WTC11 (cell line): ENCODE data around the gene TLE6. TPM values are rescaled to one million over a fixed set of nuclear protein-coding genes. Genes with fewer than 3 reads are reported as not detected.

Experiments
- CBFB ChIP-seq: sonication (generic); formaldehyde crosslinking; IDR thresholded peaks from 2 replicates; pipeline ENCODE4 v1.8.1; 2022; ENCODE audit warnings: mild to moderate bottlenecking, low read depth, missing genetic modification reagents
- ELF4 ChIP-seq: sonication (generic); formaldehyde crosslinking; IDR thresholded peaks from 2 replicates; pipeline ENCODE4 v1.8.1; 2022; ENCODE audit warnings: low read depth, mild to moderate bottlenecking, moderate library complexity, missing genetic modification reagents
- FOXJ3 ChIP-seq: sonication (generic); formaldehyde crosslinking; IDR thresholded peaks from 2 replicates; pipeline ENCODE4 v1.9.0; 2021; ENCODE audit warnings: missing genetic modification reagents, mild to moderate bottlenecking, borderline replicate concordance
- FOXP1 ChIP-seq: sonication (generic); formaldehyde crosslinking; IDR thresholded peaks from 2 replicates; pipeline ENCODE4 v1.8.0; 2022; ENCODE audit warnings: missing genetic modification reagents, mild to moderate bottlenecking, moderate library complexity, borderline replicate concordance
- GABPB1 ChIP-seq: sonication (generic); formaldehyde crosslinking; IDR thresholded peaks from 2 replicates; pipeline ENCODE4 v1.8.1; 2023; ENCODE audit warnings: mild to moderate bottlenecking, missing genetic modification reagents
- IRF2 ChIP-seq: sonication (generic); formaldehyde crosslinking; IDR thresholded peaks from 2 replicates; pipeline ENCODE4 v1.8.0; 2022; ENCODE audit warnings: low read depth, missing genetic modification reagents, borderline replicate concordance
- JAZF1 ChIP-seq: fragments of 250-450 bp; sonication (Bioruptor Pico); IDR thresholded peaks from 2 replicates; pipeline ENCODE4 v1.9.0; 2021; ENCODE audit warnings: moderate library complexity, mild to moderate bottlenecking, inconsistent platforms
- NFATC4 ChIP-seq: fragments of 250-450 bp; sonication (Bioruptor Pico); IDR thresholded peaks from 2 replicates; pipeline ENCODE4 v1.9.0; 2021; ENCODE audit warnings: mild to moderate bottlenecking
- SMAD3 ChIP-seq: sonication (generic); formaldehyde crosslinking; IDR thresholded peaks from 2 replicates; pipeline ENCODE4 v1.8.0; 2022; ENCODE audit warnings: missing genetic modification reagents, mild to moderate bottlenecking, borderline replicate concordance
- ZNF138 ChIP-seq: sonication (generic); formaldehyde crosslinking; conservative IDR thresholded peaks from 2 replicates; pipeline ENCODE4 v1.8.1; 2022; ENCODE audit warnings: mild to moderate bottlenecking, moderate library complexity, missing genetic modification reagents
- total RNA-seq: library from RNA; stranded (reverse); gene quantifications from 3 replicates; pipeline ENCODE4 v1.2.3, GENCODE V29; 2021
- TF ChIP-seq, protein P1 (sequence below): sonication (generic); formaldehyde crosslinking; IDR thresholded peaks from 2 replicates; pipeline ENCODE4 v1.8.1; 2022; ENCODE audit warnings: mild to moderate bottlenecking, moderate library complexity, missing genetic modification reagents
- TF ChIP-seq, protein P2 (sequence below): sonication (generic); formaldehyde crosslinking; conservative IDR thresholded peaks from 2 replicates; pipeline ENCODE4 v1.8.1; 2022; ENCODE audit warnings: mild to moderate bottlenecking, missing genetic modification reagents
- TF ChIP-seq, protein P3 (sequence below): sonication (generic); formaldehyde crosslinking; IDR thresholded peaks from 2 replicates; pipeline ENCODE4 v1.8.0; 2023; ENCODE audit warnings: mild to moderate bottlenecking, missing genetic modification reagents
- TF ChIP-seq, protein P4 (sequence below): sonication (generic); formaldehyde crosslinking; IDR thresholded peaks from 2 replicates; pipeline ENCODE4 v1.8.0; 2023; ENCODE audit warnings: missing genetic modification reagents, mild to moderate bottlenecking, borderline replicate concordance
- TF ChIP-seq, protein P5 (sequence below): sonication (generic); formaldehyde crosslinking; conservative IDR thresholded peaks from 2 replicates; pipeline ENCODE4 v1.8.1; 2023; ENCODE audit warnings: mild to moderate bottlenecking, low read depth, missing genetic modification reagents, moderate library complexity
- TF ChIP-seq, protein P6 (sequence below): fragments of 250-450 bp; sonication (Bioruptor Pico); IDR thresholded peaks from 2 replicates; pipeline ENCODE4 v1.8.0; 2021; ENCODE audit warnings: mild to moderate bottlenecking
- TF ChIP-seq, protein P7 (sequence below): sonication (generic); formaldehyde crosslinking; IDR thresholded peaks from 2 replicates; pipeline ENCODE4 v1.8.0; 2022; ENCODE audit warnings: mild to moderate bottlenecking, missing genetic modification reagents
- TF ChIP-seq, protein P8 (sequence below): sonication (generic); formaldehyde crosslinking; IDR thresholded peaks from 2 replicates; pipeline ENCODE4 v1.8.1; 2023; ENCODE audit warnings: mild to moderate bottlenecking, missing genetic modification reagents
- TF ChIP-seq, protein P9 (sequence below): fragments of 250-450 bp; sonication (Bioruptor Pico); conservative IDR thresholded peaks from 2 replicates; pipeline ENCODE4 v1.9.0; 2021; ENCODE audit warnings: mild to moderate bottlenecking

Gene TLE6
- total RNA-seq, 1 experiment from 2014 or later = 3.1 TPM

DNA sequence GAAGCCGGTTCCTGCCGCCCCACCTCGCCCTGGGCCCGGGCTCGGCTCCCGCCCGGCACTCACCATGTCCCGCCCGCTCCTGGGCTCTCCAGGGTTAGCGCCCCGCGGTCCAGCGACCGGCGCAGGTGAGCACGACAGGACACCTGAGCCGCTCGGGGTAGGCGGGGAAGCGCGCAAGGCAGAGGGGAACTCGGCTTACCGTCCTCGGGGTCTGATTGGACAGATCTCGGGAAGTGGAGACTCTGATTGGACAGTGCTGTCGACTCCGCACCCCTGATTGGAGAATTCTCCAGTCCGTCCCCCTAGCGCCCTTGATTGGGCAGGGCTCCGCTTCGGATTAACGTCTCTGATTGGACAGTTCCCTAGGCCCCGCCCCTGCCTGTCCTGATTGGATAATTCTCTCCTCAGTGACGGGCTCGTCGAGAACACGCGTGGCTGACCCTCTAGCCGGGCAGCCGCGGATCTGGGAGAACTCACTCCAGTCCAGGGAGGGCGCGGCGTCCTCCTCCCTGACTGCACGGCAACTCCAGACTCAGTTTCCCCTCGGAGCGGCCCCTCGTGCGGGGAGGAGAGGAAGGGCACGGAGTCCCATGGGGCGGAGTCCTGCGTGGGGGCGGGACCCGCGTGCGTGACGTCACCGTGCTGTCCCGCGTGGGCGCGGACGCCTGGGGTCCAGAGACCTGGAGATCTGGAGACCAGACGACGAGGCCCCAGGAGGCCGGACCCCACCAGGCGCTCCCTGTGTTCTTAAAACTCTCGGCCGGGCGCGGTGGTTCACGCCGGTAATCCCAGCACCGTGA lies 32.4 kb upstream of the TLE6 start, which contains the start of gene ZNF77 (continued):
- TF ChIP-seq, protein P1, sequence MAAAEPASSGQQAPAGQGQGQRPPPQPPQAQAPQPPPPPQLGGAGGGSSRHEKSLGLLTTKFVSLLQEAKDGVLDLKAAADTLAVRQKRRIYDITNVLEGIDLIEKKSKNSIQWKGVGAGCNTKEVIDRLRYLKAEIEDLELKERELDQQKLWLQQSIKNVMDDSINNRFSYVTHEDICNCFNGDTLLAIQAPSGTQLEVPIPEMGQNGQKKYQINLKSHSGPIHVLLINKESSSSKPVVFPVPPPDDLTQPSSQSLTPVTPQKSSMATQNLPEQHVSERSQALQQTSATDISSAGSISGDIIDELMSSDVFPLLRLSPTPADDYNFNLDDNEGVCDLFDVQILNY (CRISPR knock-in tag) = 0 out of 2 replicates have a peak, but pooled peaks have one; percentile 37
- TF ChIP-seq JAZF1 = no peak
- TF ChIP-seq, protein P2, sequence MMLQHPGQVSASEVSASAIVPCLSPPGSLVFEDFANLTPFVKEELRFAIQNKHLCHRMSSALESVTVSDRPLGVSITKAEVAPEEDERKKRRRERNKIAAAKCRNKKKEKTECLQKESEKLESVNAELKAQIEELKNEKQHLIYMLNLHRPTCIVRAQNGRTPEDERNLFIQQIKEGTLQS = no peak
- TF ChIP-seq, protein P3, sequence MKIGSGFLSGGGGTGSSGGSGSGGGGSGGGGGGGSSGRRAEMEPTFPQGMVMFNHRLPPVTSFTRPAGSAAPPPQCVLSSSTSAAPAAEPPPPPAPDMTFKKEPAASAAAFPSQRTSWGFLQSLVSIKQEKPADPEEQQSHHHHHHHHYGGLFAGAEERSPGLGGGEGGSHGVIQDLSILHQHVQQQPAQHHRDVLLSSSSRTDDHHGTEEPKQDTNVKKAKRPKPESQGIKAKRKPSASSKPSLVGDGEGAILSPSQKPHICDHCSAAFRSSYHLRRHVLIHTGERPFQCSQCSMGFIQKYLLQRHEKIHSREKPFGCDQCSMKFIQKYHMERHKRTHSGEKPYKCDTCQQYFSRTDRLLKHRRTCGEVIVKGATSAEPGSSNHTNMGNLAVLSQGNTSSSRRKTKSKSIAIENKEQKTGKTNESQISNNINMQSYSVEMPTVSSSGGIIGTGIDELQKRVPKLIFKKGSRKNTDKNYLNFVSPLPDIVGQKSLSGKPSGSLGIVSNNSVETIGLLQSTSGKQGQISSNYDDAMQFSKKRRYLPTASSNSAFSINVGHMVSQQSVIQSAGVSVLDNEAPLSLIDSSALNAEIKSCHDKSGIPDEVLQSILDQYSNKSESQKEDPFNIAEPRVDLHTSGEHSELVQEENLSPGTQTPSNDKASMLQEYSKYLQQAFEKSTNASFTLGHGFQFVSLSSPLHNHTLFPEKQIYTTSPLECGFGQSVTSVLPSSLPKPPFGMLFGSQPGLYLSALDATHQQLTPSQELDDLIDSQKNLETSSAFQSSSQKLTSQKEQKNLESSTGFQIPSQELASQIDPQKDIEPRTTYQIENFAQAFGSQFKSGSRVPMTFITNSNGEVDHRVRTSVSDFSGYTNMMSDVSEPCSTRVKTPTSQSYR (CRISPR knock-in tag) = no peak
- TF ChIP-seq, protein P4, sequence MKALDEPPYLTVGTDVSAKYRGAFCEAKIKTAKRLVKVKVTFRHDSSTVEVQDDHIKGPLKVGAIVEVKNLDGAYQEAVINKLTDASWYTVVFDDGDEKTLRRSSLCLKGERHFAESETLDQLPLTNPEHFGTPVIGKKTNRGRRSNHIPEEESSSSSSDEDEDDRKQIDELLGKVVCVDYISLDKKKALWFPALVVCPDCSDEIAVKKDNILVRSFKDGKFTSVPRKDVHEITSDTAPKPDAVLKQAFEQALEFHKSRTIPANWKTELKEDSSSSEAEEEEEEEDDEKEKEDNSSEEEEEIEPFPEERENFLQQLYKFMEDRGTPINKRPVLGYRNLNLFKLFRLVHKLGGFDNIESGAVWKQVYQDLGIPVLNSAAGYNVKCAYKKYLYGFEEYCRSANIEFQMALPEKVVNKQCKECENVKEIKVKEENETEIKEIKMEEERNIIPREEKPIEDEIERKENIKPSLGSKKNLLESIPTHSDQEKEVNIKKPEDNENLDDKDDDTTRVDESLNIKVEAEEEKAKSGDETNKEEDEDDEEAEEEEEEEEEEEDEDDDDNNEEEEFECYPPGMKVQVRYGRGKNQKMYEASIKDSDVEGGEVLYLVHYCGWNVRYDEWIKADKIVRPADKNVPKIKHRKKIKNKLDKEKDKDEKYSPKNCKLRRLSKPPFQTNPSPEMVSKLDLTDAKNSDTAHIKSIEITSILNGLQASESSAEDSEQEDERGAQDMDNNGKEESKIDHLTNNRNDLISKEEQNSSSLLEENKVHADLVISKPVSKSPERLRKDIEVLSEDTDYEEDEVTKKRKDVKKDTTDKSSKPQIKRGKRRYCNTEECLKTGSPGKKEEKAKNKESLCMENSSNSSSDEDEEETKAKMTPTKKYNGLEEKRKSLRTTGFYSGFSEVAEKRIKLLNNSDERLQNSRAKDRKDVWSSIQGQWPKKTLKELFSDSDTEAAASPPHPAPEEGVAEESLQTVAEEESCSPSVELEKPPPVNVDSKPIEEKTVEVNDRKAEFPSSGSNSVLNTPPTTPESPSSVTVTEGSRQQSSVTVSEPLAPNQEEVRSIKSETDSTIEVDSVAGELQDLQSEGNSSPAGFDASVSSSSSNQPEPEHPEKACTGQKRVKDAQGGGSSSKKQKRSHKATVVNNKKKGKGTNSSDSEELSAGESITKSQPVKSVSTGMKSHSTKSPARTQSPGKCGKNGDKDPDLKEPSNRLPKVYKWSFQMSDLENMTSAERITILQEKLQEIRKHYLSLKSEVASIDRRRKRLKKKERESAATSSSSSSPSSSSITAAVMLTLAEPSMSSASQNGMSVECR = no peak
- TF ChIP-seq SMAD3 (CRISPR knock-in tag) = no peak
- no peak for TF ChIP-seq ELF4 (CRISPR knock-in tag)
- TF ChIP-seq, protein P5, sequence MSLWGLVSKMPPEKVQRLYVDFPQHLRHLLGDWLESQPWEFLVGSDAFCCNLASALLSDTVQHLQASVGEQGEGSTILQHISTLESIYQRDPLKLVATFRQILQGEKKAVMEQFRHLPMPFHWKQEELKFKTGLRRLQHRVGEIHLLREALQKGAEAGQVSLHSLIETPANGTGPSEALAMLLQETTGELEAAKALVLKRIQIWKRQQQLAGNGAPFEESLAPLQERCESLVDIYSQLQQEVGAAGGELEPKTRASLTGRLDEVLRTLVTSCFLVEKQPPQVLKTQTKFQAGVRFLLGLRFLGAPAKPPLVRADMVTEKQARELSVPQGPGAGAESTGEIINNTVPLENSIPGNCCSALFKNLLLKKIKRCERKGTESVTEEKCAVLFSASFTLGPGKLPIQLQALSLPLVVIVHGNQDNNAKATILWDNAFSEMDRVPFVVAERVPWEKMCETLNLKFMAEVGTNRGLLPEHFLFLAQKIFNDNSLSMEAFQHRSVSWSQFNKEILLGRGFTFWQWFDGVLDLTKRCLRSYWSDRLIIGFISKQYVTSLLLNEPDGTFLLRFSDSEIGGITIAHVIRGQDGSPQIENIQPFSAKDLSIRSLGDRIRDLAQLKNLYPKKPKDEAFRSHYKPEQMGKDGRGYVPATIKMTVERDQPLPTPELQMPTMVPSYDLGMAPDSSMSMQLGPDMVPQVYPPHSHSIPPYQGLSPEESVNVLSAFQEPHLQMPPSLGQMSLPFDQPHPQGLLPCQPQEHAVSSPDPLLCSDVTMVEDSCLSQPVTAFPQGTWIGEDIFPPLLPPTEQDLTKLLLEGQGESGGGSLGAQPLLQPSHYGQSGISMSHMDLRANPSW = no peak
- TF ChIP-seq, protein P6, sequence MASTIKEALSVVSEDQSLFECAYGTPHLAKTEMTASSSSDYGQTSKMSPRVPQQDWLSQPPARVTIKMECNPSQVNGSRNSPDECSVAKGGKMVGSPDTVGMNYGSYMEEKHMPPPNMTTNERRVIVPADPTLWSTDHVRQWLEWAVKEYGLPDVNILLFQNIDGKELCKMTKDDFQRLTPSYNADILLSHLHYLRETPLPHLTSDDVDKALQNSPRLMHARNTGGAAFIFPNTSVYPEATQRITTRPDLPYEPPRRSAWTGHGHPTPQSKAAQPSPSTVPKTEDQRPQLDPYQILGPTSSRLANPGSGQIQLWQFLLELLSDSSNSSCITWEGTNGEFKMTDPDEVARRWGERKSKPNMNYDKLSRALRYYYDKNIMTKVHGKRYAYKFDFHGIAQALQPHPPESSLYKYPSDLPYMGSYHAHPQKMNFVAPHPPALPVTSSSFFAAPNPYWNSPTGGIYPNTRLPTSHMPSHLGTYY (CRISPR knock-in tag) = 0 out of 2 replicates have a peak, but pooled peaks have one; percentile 41
- TF ChIP-seq FOXP1 (CRISPR knock-in tag) = no peak
- 0 out of 2 replicates have a peak, but pooled peaks have one; percentile 24 for TF ChIP-seq CBFB (CRISPR knock-in tag)
- 0 out of 2 replicates have a peak, but pooled peaks have one; percentile 73 for TF ChIP-seq NFATC4 (CRISPR knock-in tag)
- no peak for TF ChIP-seq FOXJ3
- TF ChIP-seq, protein P7, sequence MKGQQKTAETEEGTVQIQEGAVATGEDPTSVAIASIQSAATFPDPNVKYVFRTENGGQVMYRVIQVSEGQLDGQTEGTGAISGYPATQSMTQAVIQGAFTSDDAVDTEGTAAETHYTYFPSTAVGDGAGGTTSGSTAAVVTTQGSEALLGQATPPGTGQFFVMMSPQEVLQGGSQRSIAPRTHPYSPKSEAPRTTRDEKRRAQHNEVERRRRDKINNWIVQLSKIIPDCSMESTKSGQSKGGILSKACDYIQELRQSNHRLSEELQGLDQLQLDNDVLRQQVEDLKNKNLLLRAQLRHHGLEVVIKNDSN (CRISPR knock-in tag) = peak; percentile 11; the same call in 1 of the 2 replicates
- TF ChIP-seq IRF2 (CRISPR knock-in tag) = no peak
- TF ChIP-seq, protein P8, sequence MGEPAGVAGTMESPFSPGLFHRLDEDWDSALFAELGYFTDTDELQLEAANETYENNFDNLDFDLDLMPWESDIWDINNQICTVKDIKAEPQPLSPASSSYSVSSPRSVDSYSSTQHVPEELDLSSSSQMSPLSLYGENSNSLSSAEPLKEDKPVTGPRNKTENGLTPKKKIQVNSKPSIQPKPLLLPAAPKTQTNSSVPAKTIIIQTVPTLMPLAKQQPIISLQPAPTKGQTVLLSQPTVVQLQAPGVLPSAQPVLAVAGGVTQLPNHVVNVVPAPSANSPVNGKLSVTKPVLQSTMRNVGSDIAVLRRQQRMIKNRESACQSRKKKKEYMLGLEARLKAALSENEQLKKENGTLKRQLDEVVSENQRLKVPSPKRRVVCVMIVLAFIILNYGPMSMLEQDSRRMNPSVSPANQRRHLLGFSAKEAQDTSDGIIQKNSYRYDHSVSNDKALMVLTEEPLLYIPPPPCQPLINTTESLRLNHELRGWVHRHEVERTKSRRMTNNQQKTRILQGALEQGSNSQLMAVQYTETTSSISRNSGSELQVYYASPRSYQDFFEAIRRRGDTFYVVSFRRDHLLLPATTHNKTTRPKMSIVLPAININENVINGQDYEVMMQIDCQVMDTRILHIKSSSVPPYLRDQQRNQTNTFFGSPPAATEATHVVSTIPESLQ (CRISPR knock-in tag) = no peak
- no peak for TF ChIP-seq ZNF138 (CRISPR knock-in tag)
- TF ChIP-seq, protein P9, sequence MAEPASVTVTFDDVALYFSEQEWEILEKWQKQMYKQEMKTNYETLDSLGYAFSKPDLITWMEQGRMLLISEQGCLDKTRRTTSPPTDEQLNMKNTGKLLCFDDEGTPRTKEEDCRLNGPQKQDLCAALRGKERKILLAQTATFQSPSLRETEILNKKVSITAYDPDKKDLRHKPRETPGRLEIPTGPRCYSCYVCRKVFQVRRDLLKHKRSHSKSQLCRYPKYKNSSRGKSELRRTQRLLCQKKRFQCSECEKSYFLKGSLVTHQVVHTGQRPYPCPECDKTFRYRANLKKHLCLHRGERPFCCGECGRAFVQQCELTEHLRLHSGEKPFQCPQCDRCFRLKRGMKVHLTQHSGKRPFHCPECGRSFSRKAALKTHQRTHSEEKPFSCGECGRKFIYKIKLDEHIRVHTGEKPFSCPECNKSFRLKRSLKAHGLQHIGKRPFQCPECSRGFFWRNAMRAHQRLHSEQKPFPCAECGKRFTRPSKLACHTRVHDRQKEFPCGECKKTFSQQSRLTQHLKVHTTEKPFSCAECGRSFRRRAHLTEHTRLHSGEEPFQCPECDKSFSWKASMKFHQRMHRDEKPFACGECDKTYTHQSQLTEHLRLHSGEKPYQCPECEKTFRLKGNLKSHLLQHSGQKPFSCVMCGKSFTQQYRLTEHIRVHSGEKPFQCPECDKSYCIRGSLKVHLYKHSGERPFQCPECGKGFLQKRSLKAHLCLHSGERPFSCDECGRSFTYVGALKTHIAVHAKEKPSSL (CRISPR knock-in tag) = no peak
- TF ChIP-seq GABPB1 = no peak
